ENCODE data around the gene CCDC88A. TPM values are rescaled to one million over a fixed set of nuclear protein-coding genes. Genes with fewer than 3 reads are reported as not detected.
"Not testable (repeated sequence)": the region's sequence is repeated elsewhere in the genome, so short reads cannot be mapped to it uniquely, and the experiment has no call there.

The CCDC88A gene
- total RNA-seq, 1 experiment from 2014 or later: 134 TPM

GRCh38 chr2:55274346-55274745, 145.3 kb downstream of the CCDC88A start:
- not testable (repeated sequence) for H3K36me3 ChIP-seq; H3K27ac ChIP-seq; H3K27me3 ChIP-seq; H3K9me3 ChIP-seq (replicated peaks); H3K4me3 ChIP-seq; DNase-seq; H3K4me1 ChIP-seq

DNA sequence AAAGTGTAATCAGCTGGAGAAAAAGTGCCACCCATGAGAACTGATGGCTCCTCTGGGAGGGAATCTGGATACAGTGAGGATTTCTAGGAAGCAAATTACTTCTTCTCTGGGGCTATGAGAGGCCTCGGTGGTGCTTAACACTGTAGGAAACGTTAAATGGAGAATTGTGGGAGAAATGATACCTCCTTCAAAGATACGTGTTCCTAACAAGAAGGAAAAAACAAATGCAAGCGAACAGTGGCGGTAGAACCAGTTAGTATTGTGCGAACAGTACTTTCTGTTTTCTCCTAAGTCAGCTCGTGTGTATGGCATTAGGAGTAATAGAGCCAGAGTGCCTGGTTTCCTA, 150.0 kb downstream of the CCDC88A start:
- Histone ChIP-seq H3K36me3 (peaks cover 3% of the 10 kb centered on the region; the same call in 1 of the 2 replicates), H3K9me3 (replicated peaks) (no peaks in the 10 kb centered on the region), H3K27ac (peak overlapping the region; percentile 49), H3K27me3 (no peaks in the 10 kb centered on the region), H3K4me1 (0 out of 2 replicates have a peak, but pooled peaks cover 3% of the 10 kb centered on the region), H3K4me3 (peak overlapping the region; percentile 71)
- peak in 1 of 2 experiments; percentile 51 for DNase-seq

DNA sequence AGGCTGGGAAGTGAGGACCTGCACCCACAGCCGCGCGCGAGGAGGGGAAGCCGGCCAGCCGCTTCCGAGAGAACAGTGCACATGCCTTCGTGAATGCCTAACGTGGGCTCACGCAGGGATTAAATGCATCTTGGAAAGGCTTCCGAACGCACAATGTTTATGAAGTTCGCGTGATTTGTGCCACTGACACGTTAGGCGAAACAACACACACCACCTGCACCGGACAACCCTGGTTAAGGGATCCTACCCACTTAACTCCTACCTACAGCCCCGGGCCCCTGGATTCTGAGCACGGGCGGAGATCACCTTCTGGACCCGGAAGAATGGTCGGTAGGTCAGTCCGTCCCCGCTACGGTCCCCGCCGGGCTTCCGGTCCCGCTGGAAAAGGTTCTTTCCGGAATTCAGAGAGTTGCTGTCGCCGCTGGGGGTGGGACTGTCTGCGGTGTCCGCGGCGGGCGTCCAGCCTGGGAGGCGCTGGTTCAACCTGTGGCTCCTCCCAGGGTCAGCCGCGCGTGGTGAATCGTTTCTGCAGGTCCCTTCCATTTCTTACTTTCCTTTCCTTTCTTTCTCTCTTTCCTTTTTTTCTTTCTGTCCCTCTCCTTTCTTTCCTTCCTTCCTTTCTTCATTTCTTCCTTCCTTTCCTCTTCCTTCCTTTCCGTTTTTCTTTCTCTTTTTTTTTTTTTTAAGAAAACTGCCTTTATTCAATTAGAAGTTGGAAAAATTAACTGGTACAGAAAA, 150.6 kb downstream of the CCDC88A start, which contains the start of gene MTIF2:
TSS of gene MTIF2 (minus strand) at position 325 of the 738 bp plus-strand sequence. CDS start 5,373 bp downstream, outside the sequence.
- Histone ChIP-seq H3K4me1 (0 out of 2 replicates have a peak, but pooled peaks cover 3% of the 10 kb centered on the region), H3K27ac (peak within 1 kb of the TSS; percentile 49), H3K9me3 (replicated peaks) (no peaks in the 10 kb centered on the region), H3K4me3 (peak within 1 kb of the TSS; percentile 71), H3K27me3 (no peaks in the 10 kb centered on the region), H3K36me3 (peaks cover 3% of the 10 kb centered on the region)
- DNase-seq: peak; percentile 98

DNA sequence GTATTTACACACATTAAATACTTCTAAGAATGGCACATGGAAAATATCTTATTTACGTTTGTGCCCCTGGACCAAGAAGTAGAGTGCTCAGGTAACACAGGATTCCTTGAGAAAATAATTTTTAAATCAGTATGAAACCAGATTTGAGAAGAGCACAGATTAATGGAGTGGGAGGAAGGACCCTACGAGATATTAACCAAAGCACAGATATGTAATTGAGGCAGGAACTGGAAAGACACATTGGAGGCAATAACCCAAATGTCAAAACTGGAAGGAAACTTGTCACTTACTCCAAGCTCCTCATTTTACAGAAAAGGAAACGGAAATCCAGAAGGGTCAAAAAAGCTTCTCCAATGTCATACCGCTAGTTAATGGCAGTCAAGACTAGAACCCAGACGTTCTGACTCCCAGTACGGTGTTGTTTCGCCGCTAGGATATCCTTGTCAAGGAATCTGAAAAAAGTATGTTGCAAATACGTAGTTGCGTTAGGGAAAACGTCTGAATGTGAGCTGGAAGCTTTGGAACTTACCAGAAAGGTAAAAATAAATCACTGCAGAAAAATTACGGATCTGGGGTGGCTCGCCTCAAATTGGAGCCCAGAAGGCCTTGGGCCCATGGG, 151.3 kb downstream of the CCDC88A start:
- H3K27ac ChIP-seq: peak overlapping the region; percentile 49
- H3K4me3 ChIP-seq: peak overlapping the region; percentile 71
- H3K36me3 ChIP-seq: peaks cover 8% of the 10 kb centered on the region
- H3K9me3 ChIP-seq (replicated peaks): no peaks in the 10 kb centered on the region
- H3K27me3 ChIP-seq: no peaks in the 10 kb centered on the region
- no peak for DNase-seq
- H3K4me1 ChIP-seq: 0 out of 2 replicates have a peak, but pooled peaks cover 3% of the 10 kb centered on the region

GRCh38 chr2:55259586-55259985, 160.1 kb downstream of the CCDC88A start:
- H3K9me3 ChIP-seq (replicated peaks); H3K27ac ChIP-seq; H3K4me1 ChIP-seq; H3K4me3 ChIP-seq; DNase-seq; H3K27me3 ChIP-seq: not testable (repeated sequence)
- peaks cover 54% of the 10 kb centered on the region for H3K36me3 ChIP-seq

DNA sequence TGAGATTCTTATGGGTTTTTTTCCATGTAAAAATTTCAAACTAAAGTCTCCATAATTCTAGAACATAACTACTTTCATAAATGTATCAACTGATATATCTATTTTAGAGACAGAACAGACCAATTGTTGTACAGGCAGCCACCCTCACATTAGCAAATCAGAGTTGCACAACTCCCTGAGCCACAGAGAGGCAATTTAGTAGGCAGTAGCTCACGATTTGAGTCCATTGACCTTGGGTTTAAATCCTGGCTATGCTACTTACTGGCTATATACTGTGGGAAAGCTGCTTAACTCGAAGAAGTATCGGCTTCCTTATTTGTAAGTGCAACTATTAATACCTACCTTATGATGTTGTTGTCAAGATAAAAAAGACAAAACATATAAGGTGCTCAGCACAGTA, 166.8 kb downstream of the CCDC88A start:
- Histone ChIP-seq H3K4me1 (no peaks in the 10 kb centered on the region), H3K9me3 (replicated peaks) (no peaks in the 10 kb centered on the region), H3K27ac (no peak overlapping the region), H3K27me3 (no peaks in the 10 kb centered on the region), H3K36me3 (peaks cover 46% of the 10 kb centered on the region), H3K4me3 (no peak overlapping the region)
- no peak for DNase-seq

GRCh38 chr2:55247025-55247424, 172.6 kb downstream of the CCDC88A start:
- Histone ChIP-seq H3K9me3 (replicated peaks) (no peaks in the 10 kb centered on the region), H3K4me3 (no peak overlapping the region), H3K27me3 (no peaks in the 10 kb centered on the region), H3K27ac (no peak overlapping the region), H3K4me1 (no peaks in the 10 kb centered on the region), H3K36me3 (peaks cover 44% of the 10 kb centered on the region)
- DNase-seq: no peak

- Histone ChIP-seq H3K9me3 (replicated peaks) (no peaks in the 10 kb centered on the region), H3K27me3 (no peaks in the 10 kb centered on the region), H3K4me1 (no peaks in the 10 kb centered on the region), H3K27ac (no peak overlapping the region), H3K36me3 (peaks cover 46% of the 10 kb centered on the region), H3K4me3 (no peak overlapping the region)
- no peak for DNase-seq
These were observed 174.2 kb downstream of the CCDC88A start for GRCh38 chr2:55245411-55245810.

DNA sequence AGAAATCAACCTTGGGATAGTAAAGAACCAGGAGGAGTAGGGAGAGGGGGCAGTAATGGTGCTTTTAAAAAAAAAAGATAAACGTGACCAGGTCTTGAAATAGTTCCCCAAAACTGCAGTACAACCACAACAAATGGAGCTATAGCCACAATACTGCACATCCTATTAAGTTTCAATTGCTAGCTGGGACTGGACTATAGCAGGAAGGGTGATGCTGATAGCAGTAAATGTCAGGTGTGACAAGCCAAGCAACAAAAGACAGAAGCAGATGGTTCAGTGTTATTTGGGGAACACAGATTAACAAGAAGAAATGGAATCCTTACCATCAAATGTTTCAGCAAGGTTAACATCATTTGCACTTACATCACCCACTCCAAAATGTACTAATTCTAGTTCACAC, 177.0 kb downstream of the CCDC88A start:
- peaks cover 63% of the 10 kb centered on the region for H3K36me3 ChIP-seq

DNA sequence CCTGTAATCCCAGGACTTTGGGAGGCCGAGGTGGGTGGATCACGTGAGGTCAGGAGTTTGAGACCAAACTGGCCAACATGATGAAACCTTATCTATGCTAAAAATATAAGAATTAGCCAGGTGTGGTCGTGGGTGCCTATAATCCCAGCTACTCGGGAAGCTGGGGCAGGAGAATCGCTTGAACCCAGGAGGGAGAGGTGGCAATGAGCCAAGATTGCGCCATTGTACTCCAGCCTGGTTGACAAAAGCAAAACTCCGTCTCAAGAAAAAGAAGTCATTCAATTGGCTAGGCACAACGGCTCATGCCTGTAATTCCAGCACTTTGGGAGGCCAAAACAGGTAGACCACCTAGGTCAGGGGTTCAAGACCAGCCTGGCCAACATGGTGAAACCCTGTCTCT, 178.1 kb downstream of the CCDC88A start:
- H3K4me3 ChIP-seq; DNase-seq; H3K27me3 ChIP-seq; H3K9me3 ChIP-seq (replicated peaks); H3K27ac ChIP-seq; H3K4me1 ChIP-seq: not testable (repeated sequence)
- peaks cover 71% of the 10 kb centered on the region for H3K36me3 ChIP-seq

More for the DNA sequence above, 177.0 kb downstream of the CCDC88A start:
- Histone ChIP-seq H3K4me1 (no peaks in the 10 kb centered on the region), H3K9me3 (replicated peaks) (no peaks in the 10 kb centered on the region), H3K27ac (no peak overlapping the region), H3K4me3 (no peak overlapping the region), H3K27me3 (no peaks in the 10 kb centered on the region)
- no peak for DNase-seq

- Histone ChIP-seq H3K4me3 (no peak overlapping the region), H3K9me3 (replicated peaks) (no peaks in the 10 kb centered on the region), H3K27ac (no peak overlapping the region), H3K27me3 (no peaks in the 10 kb centered on the region), H3K4me1 (no peaks in the 10 kb centered on the region), H3K36me3 (peaks cover 81% of the 10 kb centered on the region)
- DNase-seq: no peak
These were observed 179.9 kb downstream of the CCDC88A start for GRCh38 chr2:55239656-55240222.

Other genes with a start within 250 kb of the CCDC88A start
- 10.5 and 11.3 TPM in 2 replicates for gene CLHC1, start 187.6 kb downstream of the CCDC88A start, total RNA-seq (2014; rRNA removed; shearing (Covaris generic))
- 2,778 and 2,978 TPM in 2 replicates for gene RPS27A, start 187.2 kb downstream of the CCDC88A start, total RNA-seq (2014; rRNA removed; shearing (Covaris generic))
- gene MTIF2, start 150.6 kb downstream of the CCDC88A start, total RNA-seq (2014; rRNA removed; shearing (Covaris generic)): 55.0 and 60.5 TPM in 2 replicates
- gene CFAP36, start 99.9 kb upstream of the CCDC88A start, total RNA-seq (2014; rRNA removed; shearing (Covaris generic)): 21.3 and 22.1 TPM in 2 replicates
- gene PPP4R3B, start 197.8 kb upstream of the CCDC88A start, total RNA-seq (2014; rRNA removed; shearing (Covaris generic)): 83.5 and 88.9 TPM in 2 replicates

Data from SJCRH30 (cell line).